NCI-H446 (cell line): Measurements from ENCODE around the gene PTMA.

Experiments used
- DNase-seq, 2 experiments: peaks; one replicate each; lab custom pipeline; 2025; lab: John Stamatoyannopoulos, UW

The PTMA gene

DNA sequence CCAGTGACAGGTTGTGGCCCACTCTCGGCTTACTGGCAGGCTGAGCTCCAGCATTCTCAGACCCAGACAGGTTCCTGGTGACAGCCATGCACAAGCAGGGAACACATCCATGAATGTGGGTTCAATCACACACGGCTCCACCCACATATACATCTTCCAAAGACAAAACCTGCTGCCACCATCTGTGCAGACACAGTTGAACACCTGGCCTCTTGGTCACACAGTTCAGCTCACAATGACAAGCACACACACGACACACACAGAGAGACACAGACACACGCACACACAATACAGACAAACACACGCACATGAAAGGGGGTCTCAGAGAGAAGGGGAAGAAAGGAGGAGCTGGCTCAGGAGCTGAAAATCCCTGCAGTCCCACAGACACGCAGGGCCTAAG lies 32.1 kb upstream of the PTMA start:
- DNase-seq = no peak

DNA sequence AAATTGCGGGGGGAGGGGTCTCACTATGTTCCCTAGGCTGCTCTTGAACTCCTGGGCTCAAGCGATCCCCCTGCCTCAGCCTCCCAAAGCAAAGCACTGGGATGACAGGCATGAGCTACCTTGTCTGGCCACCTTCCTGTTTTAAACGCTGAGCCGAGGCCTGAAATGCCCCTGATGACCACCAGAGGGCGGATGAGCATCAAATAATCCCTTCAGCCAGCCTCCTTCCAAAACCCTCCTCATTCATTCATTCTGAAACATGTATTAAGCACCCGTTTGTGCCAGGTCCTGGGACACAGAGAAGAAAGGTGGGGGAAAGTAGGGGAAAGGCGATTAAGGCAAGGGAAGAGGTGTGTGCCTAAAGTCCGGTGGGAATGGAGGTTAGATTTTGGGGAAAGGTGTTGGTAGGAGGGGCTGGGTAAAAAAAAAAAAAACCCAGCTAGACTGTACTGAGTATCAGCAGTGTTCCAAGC lies 30.7 kb upstream of the PTMA start:
- peak; percentile 64 to 87 for DNase-seq

DNA sequence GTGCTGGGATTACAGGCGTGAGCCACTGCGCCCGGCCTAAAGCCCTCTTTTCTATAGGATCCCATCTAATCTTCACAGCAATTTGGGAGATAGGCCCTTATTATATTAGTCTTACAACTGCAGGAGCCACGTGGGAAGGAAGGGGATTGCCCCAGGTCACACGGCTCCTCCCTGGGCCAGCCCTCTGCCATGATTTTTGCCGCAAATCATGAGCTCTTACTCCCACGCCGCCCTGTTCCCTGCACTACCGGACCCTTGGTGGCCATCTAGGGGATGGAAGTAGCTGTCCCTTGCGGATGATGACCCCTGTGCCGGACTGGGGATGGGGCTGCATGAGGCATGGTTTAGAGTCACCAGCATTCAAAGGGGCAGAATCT lies 28.4 kb upstream of the PTMA start:
- no peak for DNase-seq

DNA sequence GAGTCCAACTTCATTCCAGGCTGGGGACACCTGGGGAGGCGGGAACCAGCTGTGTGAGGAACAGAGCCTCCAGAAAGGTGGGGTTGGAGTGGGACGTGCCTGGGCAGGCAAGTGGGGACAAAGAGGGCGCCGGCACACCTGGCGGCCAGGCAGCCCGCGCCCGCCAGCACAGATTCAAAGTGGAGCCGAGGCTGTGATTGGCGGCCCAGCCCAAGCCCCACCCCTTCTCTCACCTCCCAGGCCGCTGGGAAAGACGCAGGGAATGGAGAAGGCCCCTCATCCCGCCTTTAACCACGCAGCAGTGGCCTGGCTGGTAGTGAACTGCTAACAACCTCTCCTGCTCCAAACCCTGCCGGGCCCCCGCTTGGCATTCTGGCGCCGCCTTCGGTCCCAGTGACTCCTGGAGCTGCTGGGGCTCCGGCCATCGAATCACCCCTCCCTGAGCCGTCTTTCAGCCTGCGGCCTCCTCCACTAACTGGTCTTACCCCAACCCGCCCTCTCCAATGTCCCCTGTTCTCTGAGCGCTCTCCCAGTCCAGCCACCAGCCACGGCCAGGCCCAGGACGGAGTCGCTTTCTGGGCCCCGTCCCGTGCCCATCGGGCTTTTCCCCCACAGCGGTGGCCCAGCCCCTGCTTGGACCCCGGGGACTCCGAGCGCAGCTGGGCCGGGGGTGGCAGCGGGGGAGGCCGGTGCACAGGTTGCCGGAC lies 27.9 kb upstream of the PTMA start:
- no peak for DNase-seq

DNA sequence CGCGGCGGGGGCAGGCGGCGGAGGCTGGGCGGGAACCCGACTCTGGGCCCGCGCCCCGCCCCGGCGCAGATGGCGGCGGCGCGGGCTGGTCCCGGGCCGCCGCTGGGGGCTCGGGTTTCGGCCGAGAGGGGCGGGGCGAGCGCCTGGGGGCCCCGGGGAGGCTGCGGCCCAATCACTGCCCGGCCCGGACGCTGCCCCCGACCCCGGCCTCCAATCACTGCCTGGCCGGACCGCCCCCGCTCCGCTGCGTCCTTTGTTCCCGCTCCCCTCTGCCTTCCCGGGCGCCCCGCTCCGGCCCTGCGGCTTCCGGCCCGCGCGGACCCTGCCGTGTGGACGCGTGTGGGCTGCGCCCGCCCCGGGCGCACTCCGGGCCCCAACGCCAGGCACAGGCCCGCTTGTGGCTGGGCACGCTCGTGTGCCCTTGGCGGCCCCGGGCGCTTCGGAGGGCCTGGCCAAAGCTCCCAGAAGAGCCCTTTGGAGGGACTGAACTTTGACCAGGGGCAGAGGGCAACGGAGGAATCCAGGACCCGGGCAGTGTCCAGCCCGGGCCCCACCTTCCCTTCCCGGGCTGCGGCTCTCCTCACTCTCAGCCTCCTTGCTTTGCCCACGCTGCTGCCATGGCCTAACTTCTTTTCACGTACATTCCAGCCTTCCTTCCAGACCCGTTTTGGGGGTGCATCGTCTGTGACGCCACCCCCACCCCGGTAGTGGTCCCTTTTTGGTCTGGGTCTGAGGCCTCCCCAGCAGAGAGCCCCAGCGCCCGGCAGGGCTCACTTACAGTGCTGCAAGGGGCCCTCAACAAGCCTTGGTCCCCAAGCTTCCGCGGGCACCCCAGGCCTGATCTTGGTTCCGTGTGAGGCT lies 27.1 kb upstream of the PTMA start:
- DNase-seq = no peak

DNA sequence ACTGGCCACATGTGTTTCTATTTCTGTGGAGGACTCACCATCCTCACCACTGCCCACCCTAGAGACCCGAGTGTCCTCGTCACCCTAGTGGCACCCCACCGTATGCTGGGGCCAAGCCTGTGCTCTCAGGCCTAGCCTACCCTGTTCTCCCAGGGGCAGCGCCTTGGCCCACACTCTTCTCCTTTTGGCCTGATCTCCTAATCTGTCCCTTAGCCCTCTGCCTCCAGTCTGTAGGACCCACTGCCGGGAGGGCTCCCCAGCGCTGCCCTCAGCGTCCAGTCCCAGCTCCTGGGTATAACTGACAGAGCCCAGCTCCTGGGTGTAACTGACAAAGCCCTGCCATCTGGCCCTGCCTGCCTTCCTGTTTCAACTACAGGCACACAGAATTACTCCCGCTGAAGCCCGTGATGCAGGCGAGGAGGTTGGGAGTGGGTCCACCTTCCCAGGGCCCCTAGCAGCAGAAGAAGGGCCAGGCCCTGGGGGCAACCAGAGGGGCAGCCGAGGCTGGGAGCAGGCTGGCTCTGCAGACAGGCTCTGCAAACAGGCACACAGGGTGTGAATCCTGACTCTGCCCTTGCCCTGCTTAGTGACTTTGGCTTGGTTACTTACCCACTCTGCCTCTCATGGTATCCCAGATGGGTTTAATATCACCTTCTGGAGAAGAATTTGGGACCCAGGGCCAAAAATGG lies 25.6 kb upstream of the PTMA start:
- peak in 1 of 2 experiments; percentile 40 for DNase-seq

DNA sequence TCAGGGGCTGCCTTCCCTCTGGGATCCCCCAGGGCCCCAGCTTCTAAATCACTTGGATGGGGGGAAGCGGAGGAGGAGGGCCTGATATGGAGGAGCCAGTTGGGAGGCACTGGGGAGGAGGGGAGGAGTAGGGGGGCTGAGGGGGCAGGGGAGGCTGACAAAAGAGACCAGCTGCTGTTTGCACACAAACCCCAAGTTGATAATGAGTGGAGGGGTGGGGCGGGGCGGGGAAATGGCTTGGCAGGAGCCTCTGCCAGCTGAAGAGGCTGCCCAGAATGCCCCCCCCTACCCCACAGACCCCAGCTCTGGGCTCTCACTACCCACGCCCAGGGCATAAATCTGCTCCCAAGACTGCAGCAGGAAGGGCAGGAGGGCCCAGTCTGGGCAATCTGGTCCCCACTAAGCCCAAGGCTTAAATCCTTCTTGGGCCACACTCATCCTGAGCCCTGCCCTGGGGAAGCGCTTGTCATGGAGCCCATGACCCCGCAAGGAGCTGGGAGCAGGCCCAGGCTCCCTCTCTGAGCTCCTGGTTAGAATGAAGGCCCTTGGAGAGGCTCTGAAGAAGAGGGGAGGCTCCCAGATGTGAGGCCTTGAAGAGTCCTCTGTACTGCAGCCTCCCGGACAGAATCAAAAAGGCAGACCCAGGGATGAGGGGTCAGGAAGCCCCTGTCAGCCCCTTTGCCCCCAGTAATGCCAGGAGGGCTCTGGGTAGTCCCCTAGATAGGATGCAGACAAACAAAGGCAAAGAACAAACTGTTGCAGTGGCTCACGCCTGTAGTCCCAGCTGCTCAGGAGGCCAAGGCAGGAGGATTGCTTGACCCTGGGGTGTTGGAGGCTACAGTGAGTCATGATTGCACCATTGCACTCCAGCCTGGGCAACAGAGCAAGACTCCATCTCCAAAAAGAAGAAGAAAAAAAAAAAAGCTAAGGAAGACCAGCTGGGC lies 24.8 kb upstream of the PTMA start:
- DNase-seq = peak in 1 of 2 experiments; percentile 42

DNA sequence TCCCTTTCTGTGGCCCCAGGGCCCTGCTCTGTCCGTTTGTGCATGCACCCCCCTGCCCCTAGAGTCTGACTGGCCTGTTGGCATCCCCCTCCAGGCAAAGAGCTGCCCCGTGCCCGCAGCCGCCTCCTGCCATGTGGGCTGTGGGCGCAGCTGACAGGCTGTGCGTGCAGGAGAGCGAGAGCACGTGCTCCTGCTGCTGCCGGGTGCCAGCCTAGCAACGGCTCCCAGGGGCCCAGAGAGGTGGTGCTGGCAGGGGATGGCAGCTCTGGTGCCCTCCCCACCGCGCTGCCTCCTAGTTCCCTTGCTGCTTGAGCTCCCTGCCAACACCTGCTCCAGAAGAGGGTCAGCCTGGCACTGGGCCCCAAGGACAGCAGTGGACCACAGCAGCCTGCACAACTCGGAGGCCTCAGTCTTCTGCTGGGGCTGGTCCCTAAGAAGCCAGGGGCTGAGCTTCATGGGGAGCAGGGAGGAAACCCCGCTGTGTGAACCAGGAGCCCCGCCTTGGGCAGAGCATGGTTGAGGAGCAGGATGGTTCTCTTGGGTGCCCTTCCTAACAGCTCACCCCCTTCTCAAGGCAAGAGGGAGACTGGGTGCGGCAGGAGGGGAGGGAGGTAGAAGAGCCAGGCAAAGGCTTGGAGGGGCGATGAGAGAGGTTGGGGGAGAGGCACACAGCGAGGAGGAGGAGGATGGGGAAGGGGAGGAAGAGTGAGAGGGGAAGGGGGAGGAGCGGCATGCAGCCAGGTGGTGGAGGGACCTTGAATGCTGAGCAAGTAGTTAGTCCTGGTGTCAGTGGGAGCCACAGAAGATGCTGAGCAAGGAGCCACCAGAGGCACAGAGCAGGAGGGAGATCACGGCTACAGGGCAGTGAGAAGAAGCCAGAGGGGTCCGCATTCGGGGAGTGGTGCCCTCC lies 23.8 kb upstream of the PTMA start:
- DNase-seq = peak in 1 of 2 experiments; percentile 52

DNA sequence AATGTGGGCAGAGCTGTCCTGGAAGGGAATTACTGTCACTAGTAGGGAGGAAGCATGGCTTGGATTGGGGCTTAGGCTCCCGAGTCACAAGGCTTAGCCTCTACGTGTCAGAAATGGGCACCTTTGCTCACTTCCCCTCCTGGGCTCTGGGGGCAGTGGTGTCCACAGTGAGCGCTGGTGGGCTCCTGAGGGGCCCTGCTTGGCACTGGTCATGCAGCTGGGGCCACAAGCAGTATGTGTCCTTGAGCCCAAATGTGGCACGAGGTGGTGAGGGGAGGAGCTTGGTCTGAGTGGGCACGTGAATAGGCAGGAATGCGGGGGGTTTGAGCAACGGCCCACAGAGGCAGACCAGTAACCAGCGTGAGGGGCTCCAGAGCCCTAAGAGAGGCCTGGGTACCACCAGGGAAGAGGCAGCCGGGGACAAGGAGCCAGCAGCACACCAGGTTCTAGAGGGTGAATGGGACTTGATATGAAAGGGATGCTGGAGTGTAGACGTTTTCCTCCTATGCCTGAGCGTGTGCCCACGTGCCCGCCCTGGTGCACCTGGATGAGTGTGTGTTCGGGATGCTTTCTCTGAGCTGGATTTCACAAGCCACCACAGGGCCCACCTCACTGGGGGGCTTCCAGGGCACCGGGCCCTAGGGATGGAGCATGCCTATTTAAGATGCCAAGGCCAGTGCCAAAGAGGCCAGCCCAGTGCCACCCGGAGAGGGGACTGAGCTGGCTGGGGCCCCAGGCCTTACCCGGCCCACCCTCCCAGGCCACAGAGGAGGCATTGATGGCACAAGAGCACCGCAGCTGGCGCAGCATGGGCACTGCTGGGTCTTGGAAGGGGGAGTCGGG lies 22.8 kb upstream of the PTMA start:
- DNase-seq = no peak

DNA sequence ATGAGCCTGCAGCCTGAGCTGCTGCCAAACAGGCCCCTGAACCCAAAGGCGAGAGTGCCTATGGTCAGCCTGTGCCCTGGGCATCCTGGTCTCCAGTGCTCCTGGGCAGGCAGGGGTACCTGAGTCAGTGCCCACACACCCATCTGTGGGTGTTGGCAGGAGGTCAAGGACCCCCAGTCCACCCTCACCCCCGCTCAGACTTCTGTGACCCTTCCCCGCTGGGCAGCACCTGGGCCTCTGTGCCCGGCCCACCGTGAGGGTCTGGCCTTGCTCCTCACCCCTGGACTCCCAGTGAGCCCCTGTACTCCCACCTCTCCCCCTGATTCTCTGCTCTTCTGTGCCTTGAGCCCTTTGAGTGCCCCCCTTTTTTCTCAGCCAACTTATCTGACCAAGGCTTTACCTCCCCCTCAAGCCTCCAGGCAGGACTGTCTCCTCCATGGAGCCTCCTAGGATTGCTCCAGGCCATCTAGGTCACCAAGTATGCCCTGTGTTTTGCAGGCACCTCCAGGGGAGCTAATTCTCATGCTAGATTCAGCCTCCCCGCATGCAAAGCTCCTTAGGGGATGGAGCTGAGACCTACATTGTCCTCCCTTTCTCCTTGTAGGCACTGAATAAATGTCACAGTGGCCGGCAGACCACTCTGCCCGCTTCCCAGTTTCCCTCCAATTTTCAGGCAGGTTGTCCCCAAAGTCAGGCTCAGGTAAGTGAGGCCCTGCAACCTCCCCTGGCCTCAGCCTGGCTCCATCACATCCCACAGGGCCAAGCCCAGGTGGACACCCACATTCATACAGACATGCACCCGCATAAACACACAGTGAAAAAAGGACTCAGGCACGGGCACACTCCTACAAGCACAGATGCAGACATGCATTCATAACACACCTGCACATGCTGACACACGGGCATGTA lies 21.9 kb upstream of the PTMA start:
- no peak for DNase-seq

DNA sequence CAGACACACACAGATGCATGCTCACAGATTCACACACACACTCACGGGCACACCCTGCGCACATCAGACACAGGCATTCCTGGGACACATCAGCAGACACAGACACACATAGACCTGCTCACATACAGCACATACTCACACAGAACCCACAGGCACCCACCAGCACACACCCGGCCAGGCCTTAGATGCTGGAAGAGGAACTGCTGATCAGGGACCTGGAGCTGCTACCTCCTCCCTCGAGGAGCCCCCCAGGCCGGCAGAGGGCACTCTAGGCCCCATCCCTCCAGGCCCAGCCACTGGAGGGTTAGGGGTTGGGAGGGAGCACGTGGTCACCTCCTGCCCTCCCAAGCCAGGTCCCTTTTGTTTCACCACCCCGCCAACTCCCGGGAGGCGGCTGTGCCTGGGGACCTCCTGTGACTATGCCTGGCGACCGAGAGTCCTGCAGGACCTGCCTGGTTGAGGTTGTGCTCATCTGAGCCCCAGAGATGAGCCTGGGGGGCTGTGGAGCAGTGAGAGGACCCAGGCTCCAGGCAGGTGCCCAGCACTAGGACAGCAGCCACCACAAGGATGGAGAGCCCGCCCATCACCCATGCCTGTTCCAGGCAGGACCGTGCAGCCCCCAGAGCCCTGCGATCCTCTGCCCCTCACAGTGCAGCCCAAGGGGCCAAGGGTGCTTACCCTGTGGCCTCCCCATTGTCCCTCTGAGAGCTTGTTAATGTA lies 21.0 kb upstream of the PTMA start:
- no peak for DNase-seq

DNA sequence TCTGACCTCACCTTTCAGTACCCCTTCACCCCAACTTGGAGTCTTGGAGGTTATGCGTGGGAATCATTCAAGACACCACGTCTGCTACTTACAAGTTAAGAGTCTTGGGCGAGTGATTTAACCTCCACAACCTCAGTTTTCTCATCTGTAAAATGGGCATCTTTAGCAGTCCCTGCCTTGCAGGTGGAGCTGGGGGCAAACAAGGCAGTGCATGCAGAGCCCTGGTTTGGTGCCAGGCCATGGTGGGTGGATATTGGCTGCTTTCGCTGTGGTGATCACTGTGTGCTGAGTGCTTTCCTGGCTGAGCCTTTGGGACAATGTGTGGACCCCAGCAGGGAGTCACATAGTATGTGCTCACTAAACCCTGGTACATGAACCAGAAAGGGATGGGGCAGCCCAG lies 20.4 kb upstream of the PTMA start:
- DNase-seq = no peak

DNA sequence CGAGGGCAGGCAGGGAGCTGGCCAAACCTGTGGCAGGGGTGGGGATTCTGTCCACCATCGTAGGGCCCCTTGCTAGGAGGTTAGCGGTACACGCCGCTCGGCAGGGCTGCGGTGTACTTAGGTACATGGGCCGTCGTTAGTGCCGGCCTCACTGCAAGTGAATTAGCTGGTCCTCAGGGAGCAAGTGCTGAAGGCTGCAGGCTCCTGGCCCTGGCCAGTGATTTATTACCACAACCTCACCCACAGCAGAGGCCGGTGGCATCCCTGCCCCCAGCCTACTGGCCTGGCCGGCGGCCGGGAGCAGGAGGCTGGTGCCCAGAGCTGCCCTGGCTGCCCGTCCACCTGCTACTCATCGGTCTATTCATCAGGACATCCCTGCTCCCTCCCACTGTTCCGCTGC lies 19.6 kb upstream of the PTMA start:
- DNase-seq = no peak

DNA sequence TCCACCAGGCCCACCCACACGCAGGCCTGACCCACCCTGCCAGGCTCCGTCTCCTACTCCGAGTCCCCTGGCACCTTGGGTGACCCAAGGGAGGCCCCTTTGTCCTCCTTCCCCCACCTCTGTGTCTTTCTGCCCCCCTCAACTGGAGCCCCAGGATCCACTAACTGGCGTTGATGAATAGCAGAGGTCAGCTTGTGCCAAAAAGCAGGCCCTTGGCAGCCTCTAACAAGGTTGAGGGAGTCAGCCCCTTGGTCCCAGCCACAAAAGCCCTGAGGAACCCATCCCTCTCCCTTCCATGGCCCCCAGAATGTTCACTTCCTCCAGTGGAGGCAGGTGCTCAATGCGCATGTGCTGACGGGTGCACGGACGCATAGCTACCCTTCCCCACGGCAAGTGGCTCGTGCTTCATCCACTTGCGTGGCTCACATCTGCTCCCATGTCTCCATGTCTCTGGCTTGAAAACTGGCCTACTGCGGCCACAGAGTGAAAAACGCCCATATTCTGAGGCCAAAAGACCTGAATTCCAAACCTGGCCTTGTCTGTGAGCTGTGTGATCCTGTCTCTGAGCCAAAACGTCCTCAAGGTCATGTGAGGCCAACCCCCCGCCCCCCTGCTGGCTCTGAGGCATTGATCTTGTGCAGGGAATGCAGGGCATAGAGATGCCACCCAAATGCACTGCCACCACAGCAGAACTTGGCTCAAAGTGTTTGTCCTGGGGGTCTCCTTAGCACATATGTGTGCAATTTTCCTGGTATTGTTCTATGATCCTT lies 19.0 kb upstream of the PTMA start:
- DNase-seq = no peak

DNA sequence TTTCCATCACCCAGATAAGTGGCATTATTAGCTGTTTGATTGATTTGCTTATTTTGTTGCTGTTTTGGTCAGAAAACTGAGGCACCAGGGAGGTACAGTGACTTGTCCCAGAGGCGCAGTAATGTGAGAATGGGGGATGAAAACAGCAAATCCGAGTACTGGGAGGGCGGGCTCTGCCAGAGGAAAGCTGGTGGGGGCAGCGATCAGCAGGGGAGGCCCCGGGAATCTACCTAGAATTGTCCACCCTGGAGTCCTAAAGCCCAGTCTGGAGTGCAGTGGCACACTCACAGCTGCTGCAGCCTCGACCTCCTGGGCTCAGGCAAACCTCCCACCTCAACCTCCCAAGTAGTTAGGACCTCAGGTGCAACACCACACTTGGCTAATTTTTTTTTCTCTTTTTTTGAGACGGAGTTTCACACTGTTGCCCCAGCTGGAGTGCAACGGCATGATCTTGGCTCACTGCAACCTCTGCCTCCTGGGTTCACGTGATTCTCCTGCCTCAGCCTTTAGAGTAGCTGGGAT lies 17.0 kb upstream of the PTMA start:
- DNase-seq = no peak

DNA sequence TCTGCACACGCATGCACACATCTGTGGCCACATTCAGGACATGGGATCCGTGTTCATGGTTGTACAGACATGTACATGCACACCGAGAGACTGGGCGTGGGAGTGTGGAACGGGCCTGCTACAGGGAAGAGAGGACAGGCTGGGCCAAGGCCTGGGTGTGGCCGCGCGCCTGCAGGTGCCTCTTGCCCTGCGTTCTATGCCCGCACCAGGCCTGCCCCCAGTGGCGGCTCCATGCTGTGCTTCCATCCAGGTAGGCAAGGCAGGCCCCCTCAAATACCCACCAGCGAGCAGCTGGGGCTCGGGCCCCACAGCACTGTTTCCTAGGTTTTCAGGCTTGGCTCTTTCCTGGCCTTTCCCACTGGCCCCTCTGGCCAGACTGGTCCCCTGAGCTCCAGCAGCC lies 15.5 kb upstream of the PTMA start:
- no peak for DNase-seq

DNA sequence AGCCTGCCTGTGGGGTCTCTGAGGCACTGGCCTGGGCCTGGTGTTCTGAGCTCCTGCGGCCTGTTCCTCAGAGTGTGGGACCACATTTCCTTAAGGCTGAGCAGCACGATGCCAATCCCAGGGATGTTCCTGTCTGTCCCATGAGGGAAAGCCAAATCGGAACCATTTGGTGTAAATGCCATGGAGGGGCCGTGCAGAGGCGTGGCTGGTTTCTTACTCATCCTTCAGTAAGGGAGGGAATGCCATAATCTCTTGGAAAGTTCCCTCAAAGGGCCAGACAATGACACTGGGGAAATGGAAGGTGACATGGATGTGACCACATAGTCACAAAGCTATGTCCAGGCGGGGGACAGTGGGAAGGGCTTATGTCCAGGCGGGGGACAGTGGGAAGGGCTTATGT lies 14.4 kb upstream of the PTMA start:
- no peak for DNase-seq
